SK-N-SH (cell line): ENCODE data around the gene PTPN4. TPM values are rescaled to one million over a fixed set of nuclear protein-coding genes. Genes with fewer than 3 reads are reported as not detected.
A peak's percentile ranks its signal among the peaks of the same experiment; 100 is the strongest.

ENCODE experiments used
- CTCF ChIA-PET: fragments of 300-600, 350-600 bp; formaldehyde crosslinking; extraction: SDS; loops from one replicate; lab custom pipeline; 2021; lab: Yijun Ruan, JAX
- POLR2A ChIA-PET: fragments of 350-600 bp; sonication (Branson Sonifier 250); formaldehyde crosslinking; extraction: SDS; loops from one replicate; lab custom pipeline; 2020; ENCODE audit warnings: antibody characterized with exemption, inconsistent platforms; lab: Yijun Ruan, JAX
- DNase-seq: peaks from one replicate; pipeline ENCODE4 v3.0.0; 2012
- H2AFZ ChIP-seq: fragments of 200-600 bp; sonication (generic); 2 replicates; pipeline ENCODE4 v1.8.1; 2016; ENCODE audit warnings: antibody characterized with exemption, mild to moderate bottlenecking, low read depth
- H3F3A ChIP-seq: fragments of 200-600 bp; sonication (generic); replicated peaks from 2 replicates; pipeline ENCODE3; 2016; ENCODE audit warnings: antibody characterized with exemption, mild to moderate bottlenecking; ENCODE audit not compliant: insufficient read depth
- H3K27ac ChIP-seq, 2 experiments: fragments of 200-500 bp in 1 of 2; fragments of 200-600 bp in 1 of 2; sonication (Bioruptor generic) in 1 of 2; sonication (generic), shearing (Covaris generic) in 1 of 2; 2 replicates each; pipeline versions ENCODE4 v1.5.1 to v1.6.1; 2014 to 2016; ENCODE audit warnings: low read depth in 2 of 2, inconsistent platforms in 1 of 2, low read length in 1 of 2, mild to moderate bottlenecking in 1 of 2, mixed read lengths in 1 of 2
- H3K27me3 ChIP-seq: fragments of 200-600 bp; sonication (generic), shearing (Covaris generic); 2 replicates; pipeline ENCODE4 v1.6.1; 2016; ENCODE audit warnings: mixed run types; ENCODE audit not compliant: insufficient read depth
- H3K36me3 ChIP-seq, 2 experiments: fragments of 200-500 bp in 1 of 2; fragments of 200-600 bp in 1 of 2; sonication (Bioruptor generic) in 1 of 2; sonication (generic) in 1 of 2; replicated peaks in 1 of 2; 2 replicates each; pipeline versions ENCODE3 to v1.5.1; 2014 to 2016; ENCODE audit warnings: low read length in 1 of 2, mild to moderate bottlenecking in 1 of 2; ENCODE audit not compliant: insufficient read depth in 2 of 2, control insufficient read depth in 1 of 2
- H3K4me1 ChIP-seq, 2 experiments: fragments of 200-500 bp in 1 of 2; fragments of 200-600 bp in 1 of 2; sonication (Bioruptor generic) in 1 of 2; sonication (generic), shearing (Covaris generic) in 1 of 2; 2 replicates each; pipeline versions ENCODE4 v1.5.1 to v1.6.1; 2014 to 2016; ENCODE audit warnings: low read depth in 1 of 2, low read length in 1 of 2, mixed run types in 1 of 2; ENCODE audit not compliant: insufficient read depth in 2 of 2, control insufficient read depth in 1 of 2
- H3K4me2 ChIP-seq: fragments of 200-600 bp; sonication (generic), shearing (Covaris generic); 2 replicates; pipeline ENCODE4 v1.6.1; 2017; ENCODE audit warnings: mixed run types
- H3K4me3 ChIP-seq, 2 experiments: fragments of 200-500 bp in 1 of 2; fragments of 200-600 bp in 1 of 2; sonication (Bioruptor generic) in 1 of 2; sonication (generic), shearing (Covaris generic) in 1 of 2; 2 replicates each; pipeline versions ENCODE4 v1.5.1 to v1.8.1; 2014 to 2016; ENCODE audit warnings: low read depth in 2 of 2, inconsistent platforms in 1 of 2, low read length in 1 of 2, mild to moderate bottlenecking in 1 of 2, mixed read lengths in 1 of 2, moderate library complexity in 1 of 2
- H3K79me2 ChIP-seq: fragments of 200-600 bp; sonication (generic); 2 replicates; pipeline ENCODE4 v1.8.1; 2017; ENCODE audit warnings: mild to moderate bottlenecking; ENCODE audit not compliant: insufficient read depth
- H3K9ac ChIP-seq: fragments of 200-600 bp; sonication (generic); 2 replicates; pipeline ENCODE4 v1.6.1; 2017; ENCODE audit warnings: mixed run types
- H3K9me2 ChIP-seq: fragments of 200-600 bp; sonication (generic); 2 replicates; pipeline ENCODE4 v1.6.1; 2017; ENCODE audit warnings: mixed run types
- H3K9me3 ChIP-seq: fragments of 200-600 bp; sonication (generic); 2 replicates; pipeline ENCODE4 v1.6.1; 2017; ENCODE audit warnings: mixed run types, mild to moderate bottlenecking, moderate library complexity
- H4K20me1 ChIP-seq: fragments of 200-600 bp; sonication (generic); 2 replicates; pipeline ENCODE4 v1.6.1; 2017; ENCODE audit warnings: mild to moderate bottlenecking, mixed run types; ENCODE audit not compliant: insufficient read depth
- CHD2 ChIP-seq: fragments of 150-350 bp; IDR thresholded peaks from 2 replicates; pipeline ENCODE4 v1.6.1; 2018; ENCODE audit warnings: low read length; ENCODE audit not compliant: partially characterized antibody
- CTCF ChIP-seq: fragments of 200-600 bp; sonication (generic); IDR thresholded peaks from 2 replicates; pipeline ENCODE4 v1.6.1; 2017; ENCODE audit warnings: antibody characterized with exemption, mild to moderate bottlenecking, moderate library complexity
- EP300 ChIP-seq, 2 experiments: IDR thresholded peaks; 2 replicates each; pipeline versions ENCODE4 v1.4.0 to v1.6.1; 2012; ENCODE audit warnings: borderline replicate concordance in 1 of 2, low read depth in 1 of 2, low read length in 1 of 2
- GABPA ChIP-seq: IDR thresholded peaks from 2 replicates; pipeline ENCODE4 v1.4.0; 2012; ENCODE audit warnings: low read depth, mild to moderate bottlenecking
- IRF3 ChIP-seq: fragments of 150-350 bp; IDR thresholded peaks from 2 replicates; pipeline ENCODE4 v1.6.1; 2016; ENCODE audit warnings: mild to moderate bottlenecking, low read depth, low read length
- MAX ChIP-seq: IDR thresholded peaks from 2 replicates; pipeline ENCODE4 v1.4.0; 2012; ENCODE audit warnings: low read depth
- MXI1 ChIP-seq: IDR thresholded peaks from 2 replicates; pipeline ENCODE4 v1.6.1; 2012; ENCODE audit warnings: mild to moderate bottlenecking, low read depth, low read length, improper control_type of control experiment
- NFIC ChIP-seq: IDR thresholded peaks from 2 replicates; pipeline ENCODE4 v1.4.0; 2012; ENCODE audit warnings: borderline replicate concordance
- PBX3 ChIP-seq: IDR thresholded peaks from 2 replicates; pipeline ENCODE4; 2012
- RAD21 ChIP-seq: IDR thresholded peaks from 2 replicates; pipeline ENCODE4 v1.6.1; 2012; ENCODE audit warnings: mild to moderate bottlenecking, low read length
- RFX5 ChIP-seq: IDR thresholded peaks from 2 replicates; pipeline ENCODE4 v1.6.1; 2012; ENCODE audit warnings: mild to moderate bottlenecking, improper control_type of control experiment, low read length
- SMC3 ChIP-seq: IDR thresholded peaks from 2 replicates; pipeline ENCODE4 v1.6.1; 2012; ENCODE audit warnings: low read depth, low read length, improper control_type of control experiment
- TCF12 ChIP-seq: IDR thresholded peaks from 2 replicates; pipeline ENCODE4 v1.4.0; 2012
- USF1 ChIP-seq: IDR thresholded peaks from 2 replicates; pipeline ENCODE4 v1.4.0; 2012; ENCODE audit warnings: low read depth, borderline replicate concordance
- WGBS: methylation state at CpG from one replicate; pipeline ENCODE4 v1.1.6; 2017; ENCODE audit warnings: low lambda C conversion rate; 5-methylcytosine and 5-hydroxymethylcytosine counted together
- polyA plus RNA-seq, 3 experiments: library from polyadenylated mRNA; depleted of rRNA; stranded (reverse); fragments of >200 nt; gene quantifications; 2 replicates each; pipeline ENCODE4 v1.2.3, GENCODE V29; 2012

Gene PTPN4
- polyA plus RNA-seq, 1 of the 3 experiments (the other 2 are of a cell fraction) = 6.2 TPM

GRCh38 chr2:120026890-120027289 is 267.2 kb downstream of the PTPN4 start:
- no peak for DNase-seq
- 96% methylated on average over 2 of the region's 2 CpGs for WGBS
- no peaks in the 10 kb centered on the region for H3F3A ChIP-seq
- H3K4me2 ChIP-seq = no peak overlapping the region
- no peak overlapping the region for H2AFZ ChIP-seq
- peaks cover 0 to 13% of the 10 kb centered on the region in 2 experiments for H3K36me3 ChIP-seq
- POLR2A ChIA-PET = no interaction called here
- CTCF ChIA-PET = no interaction called here
- no peak for TF ChIP-seq TCF12
- TF ChIP-seq CTCF = peak; percentile 32; the same call in 1 of the 2 replicates
- H3K27me3 ChIP-seq = no peaks in the 10 kb centered on the region
- no peaks in the 10 kb centered on the region for H3K9me2 ChIP-seq
- H3K27ac ChIP-seq = no peak overlapping the region
- no peaks in the 10 kb centered on the region for H3K4me1 ChIP-seq
- H3K9me3 ChIP-seq = no peaks in the 10 kb centered on the region
- H3K9ac ChIP-seq = no peak overlapping the region
- H4K20me1 ChIP-seq = no peaks in the 10 kb centered on the region
- peaks cover 33% of the 10 kb centered on the region for H3K79me2 ChIP-seq
- H3K4me3 ChIP-seq = no peak overlapping the region

- H3K4me2 ChIP-seq = no peak overlapping the region
- H3K4me1 ChIP-seq = no peaks in the 10 kb centered on the region
- WGBS = 96% methylated on average over 5 of the region's 5 CpGs
- CTCF ChIA-PET = no interaction called here
- H3K9me2 ChIP-seq = no peaks in the 10 kb centered on the region
- H3K9me3 ChIP-seq = no peaks in the 10 kb centered on the region
- POLR2A ChIA-PET = no interaction called here
- no peak overlapping the region for H2AFZ ChIP-seq
- H4K20me1 ChIP-seq = no peaks in the 10 kb centered on the region
- no peaks in the 10 kb centered on the region for H3K27me3 ChIP-seq
- no peak for DNase-seq
- peaks cover 24% of the 10 kb centered on the region for H3K79me2 ChIP-seq
- H3K27ac ChIP-seq = no peak overlapping the region
- TF ChIP-seq PBX3 (no peak), EP300 (IDR thresholded peaks at IDR 0.05; ENCODE audit: borderline replicate concordance in 1 of 2, low read depth in 1 of 2, low read length in 1 of 2) (no peak), SMC3 (no peak), MXI1 (no peak), GABPA (no peak), IRF3 (no peak), USF1 (no peak), CHD2 (no peak), NFIC (no peak), RAD21 (no peak), RFX5 (no peak), MAX (no peak)
- H3K4me3 ChIP-seq = no peak overlapping the region
- H3F3A ChIP-seq = no peaks in the 10 kb centered on the region
- H3K9ac ChIP-seq = no peak overlapping the region
- peaks cover 0 to 13% of the 10 kb centered on the region in 2 experiments for H3K36me3 ChIP-seq
These were observed 269.1 kb downstream of the PTPN4 start for GRCh38 chr2:120028795-120029194.
